SK-N-MC (cell line): Measurements from ENCODE around the gene XRCC1.

Experiments
- DNase-seq: peaks from one replicate; pipeline ENCODE4 v3.0.0-alpha.2; 2011; ENCODE audit warnings: low read depth, low spot score
- H3K27ac ChIP-seq: fragments of 200-600 bp; sonication (generic); 2 replicates; pipeline ENCODE4 v1.5.1; 2016; ENCODE audit warnings: mixed run types
- H3K36me3 ChIP-seq: fragments of 200-600 bp; sonication (generic); 2 replicates; pipeline ENCODE4 v1.6.1; 2017; ENCODE audit warnings: antibody characterized with exemption, low read length, mixed read lengths; ENCODE audit not compliant: insufficient read depth
- H3K4me3 ChIP-seq: fragments of 200-600 bp; sonication (generic); 2 replicates; pipeline ENCODE4 v1.5.1; 2016
- H3K9ac ChIP-seq: fragments of 200-600 bp; sonication (generic); 2 replicates; pipeline ENCODE4 v1.8.0; 2017; ENCODE audit warnings: mixed run types, mixed read lengths; ENCODE audit not compliant: insufficient read length
- H3K9me3 ChIP-seq: fragments of 200-600 bp; sonication (generic); 2 replicates; pipeline ENCODE4 v1.6.1; 2017; ENCODE audit warnings: low read depth, mild to moderate bottlenecking, antibody characterized with exemption, low read length, moderate library complexity, mixed read lengths
- EZH2 ChIP-seq: fragments of 200-600 bp; sonication (generic); IDR thresholded peaks from one replicate; pipeline ENCODE4 v1.6.1; 2017; ENCODE audit warnings: antibody characterized with exemption
- FOXP2 ChIP-seq: optimal IDR thresholded peaks from 2 replicates; pipeline ENCODE3; 2011; ENCODE audit warnings: mild to moderate bottlenecking, moderate library complexity; ENCODE audit not compliant: insufficient read depth; ENCODE audit errors: extremely low read length, control extremely low read depth
- POLR2AphosphoS5 ChIP-seq: IDR thresholded peaks from 2 replicates; pipeline ENCODE4 v1.6.1; 2012; ENCODE audit warnings: mild to moderate bottlenecking, low read depth, low read length, borderline replicate concordance

XRCC1 gene

DNA sequence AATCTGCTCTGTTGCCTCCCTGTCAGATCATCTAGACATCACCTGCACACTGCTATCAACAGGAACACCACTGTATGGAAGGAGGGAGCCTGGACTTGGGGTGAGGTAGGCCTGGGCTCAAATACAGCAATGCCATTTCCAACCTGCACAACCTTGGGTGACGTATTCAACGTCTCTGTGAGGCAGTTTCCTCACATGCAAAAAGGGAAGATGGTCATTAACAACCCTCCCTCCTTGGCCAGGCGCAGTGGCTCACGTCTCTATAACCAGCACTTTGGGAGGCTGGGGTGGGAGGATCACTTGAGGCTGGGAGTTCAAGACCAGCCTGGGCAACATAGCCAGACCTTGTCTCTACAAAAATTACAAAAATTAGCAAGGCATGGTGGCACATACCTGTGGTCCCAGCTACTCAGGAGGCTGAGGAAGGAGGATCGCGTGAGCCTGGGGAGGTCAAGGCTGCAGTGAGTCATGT is 13.1 kb downstream of the XRCC1 start:
- Histone ChIP-seq H3K4me3 (0 out of 2 replicates have a peak overlapping the region, but pooled peaks have one; percentile 28), H3K36me3 (peaks cover 16% of the 10 kb centered on the region; the same call in 1 of the 2 replicates), H3K9ac (no peak overlapping the region), H3K9me3 (no peaks in the 10 kb centered on the region), H3K27ac (peak overlapping the region; percentile 62; the same call in 1 of the 2 replicates)
- TF ChIP-seq FOXP2 (no peak), POLR2AphosphoS5 (no peak), EZH2 (no peak)
- no peak for DNase-seq

- Histone ChIP-seq H3K36me3 (peaks cover 16% of the 10 kb centered on the region; the same call in 1 of the 2 replicates), H3K9me3 (no peaks in the 10 kb centered on the region), H3K27ac (no peak overlapping the region), H3K4me3 (no peak overlapping the region), H3K9ac (no peak overlapping the region)
- TF ChIP-seq FOXP2 (no peak), EZH2 (no peak), POLR2AphosphoS5 (no peak)
- no peak for DNase-seq
Observed at GRCh38 chr19:43561139-43561970, 14.0 kb downstream of the XRCC1 start.

DNA sequence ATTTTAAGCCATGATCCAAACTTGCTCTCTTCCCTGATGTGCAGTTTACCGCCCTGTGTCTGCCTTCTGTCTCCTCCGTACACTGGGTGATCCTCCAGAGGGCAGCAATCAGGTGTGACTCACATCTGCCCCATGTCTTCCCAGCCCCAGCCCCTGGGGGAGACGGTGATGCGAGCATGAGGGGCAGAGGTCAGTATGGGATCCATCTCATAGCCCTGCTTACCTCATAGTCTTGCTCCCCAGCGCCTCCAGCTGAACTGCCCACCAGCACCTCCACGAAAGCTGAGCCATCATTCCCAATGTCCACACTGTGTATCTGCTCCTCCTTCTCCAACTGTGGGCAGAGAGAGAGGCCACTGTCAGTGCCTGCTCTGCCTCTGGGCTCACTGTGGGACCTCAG is 14.6 kb downstream of the XRCC1 start:
- Histone ChIP-seq H3K4me3 (no peak overlapping the region), H3K27ac (no peak overlapping the region), H3K36me3 (peaks cover 16% of the 10 kb centered on the region; the same call in 1 of the 2 replicates), H3K9me3 (no peaks in the 10 kb centered on the region), H3K9ac (no peak overlapping the region)
- TF ChIP-seq FOXP2 (no peak), EZH2 (no peak), POLR2AphosphoS5 (no peak)
- no peak for DNase-seq

GRCh38 chr19:43555185-43555770 is 20.0 kb downstream of the XRCC1 start:
- Histone ChIP-seq H3K9me3 (no peaks in the 10 kb centered on the region), H3K27ac (no peak overlapping the region), H3K4me3 (no peak overlapping the region), H3K9ac (no peak overlapping the region), H3K36me3 (peaks cover 27% of the 10 kb centered on the region; the same call in 1 of the 2 replicates)
- TF ChIP-seq EZH2 (no peak), POLR2AphosphoS5 (no peak), FOXP2 (no peak)
- DNase-seq, result no peak

DNA sequence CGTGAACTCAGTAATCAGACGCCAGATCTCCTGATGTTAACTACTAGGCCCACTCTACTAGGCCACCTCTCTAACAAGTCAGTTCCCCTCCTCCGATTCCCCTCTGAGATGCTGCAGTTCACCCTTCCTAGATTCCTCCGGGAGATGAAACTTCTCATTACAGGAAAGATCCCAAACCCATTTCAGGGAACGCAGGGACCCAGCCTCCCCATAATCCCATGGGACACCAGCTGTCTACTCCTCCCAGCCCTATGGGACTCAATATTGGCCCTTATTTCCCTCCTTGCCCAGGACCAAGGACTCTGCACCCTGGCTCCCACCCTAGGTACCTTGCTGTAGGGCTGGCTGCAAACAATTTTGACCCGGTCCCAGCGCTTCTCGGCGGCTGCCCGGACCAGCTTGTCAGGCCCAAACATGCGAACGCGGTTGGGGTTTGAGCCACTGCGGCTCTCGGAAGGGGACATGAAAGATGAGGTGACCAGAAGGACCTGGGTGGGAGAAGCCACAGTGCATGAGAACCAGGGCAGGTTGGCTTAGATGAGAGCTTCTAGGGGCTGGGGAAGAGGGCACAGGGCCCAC is 20.9 kb downstream of the XRCC1 start:
- H3K27ac ChIP-seq, result no peak overlapping the region
- no peaks in the 10 kb centered on the region for H3K9me3 ChIP-seq
- no peak for DNase-seq
- no peak overlapping the region for H3K4me3 ChIP-seq
- peaks cover 32% of the 10 kb centered on the region; the same call in 1 of the 2 replicates for H3K36me3 ChIP-seq
- TF ChIP-seq FOXP2 (no peak), EZH2 (no peak), POLR2AphosphoS5 (no peak)
- no peak overlapping the region for H3K9ac ChIP-seq

- Histone ChIP-seq H3K4me3 (no peak overlapping the region), H3K27ac (no peak overlapping the region), H3K9ac (no peak overlapping the region), H3K36me3 (peaks cover 32% of the 10 kb centered on the region; the same call in 1 of the 2 replicates), H3K9me3 (no peaks in the 10 kb centered on the region)
- no peak for TF ChIP-seq EZH2
- no peak for TF ChIP-seq POLR2AphosphoS5
- TF ChIP-seq FOXP2, result no peak
- no peak for DNase-seq
Observed at GRCh38 chr19:43553656-43554055, 21.7 kb downstream of the XRCC1 start.

- no peak for DNase-seq
- Histone ChIP-seq H3K9me3 (no peaks in the 10 kb centered on the region), H3K9ac (no peak overlapping the region), H3K36me3 (peaks cover 29% of the 10 kb centered on the region; the same call in 1 of the 2 replicates), H3K4me3 (no peak overlapping the region), H3K27ac (no peak overlapping the region)
- TF ChIP-seq POLR2AphosphoS5, result no peak
- no peak for TF ChIP-seq FOXP2
- TF ChIP-seq EZH2, result no peak
Observed at GRCh38 chr19:43552616-43553015, 22.7 kb downstream of the XRCC1 start.

GRCh38 chr19:43552198-43552450 is 23.2 kb downstream of the XRCC1 start:
- H3K9ac ChIP-seq, result no peak overlapping the region
- H3K9me3 ChIP-seq, result no peaks in the 10 kb centered on the region
- H3K27ac ChIP-seq, result no peak overlapping the region
- no peak for DNase-seq
- H3K4me3 ChIP-seq, result no peak overlapping the region
- TF ChIP-seq EZH2, result no peak
- no peak for TF ChIP-seq FOXP2
- TF ChIP-seq POLR2AphosphoS5, result no peak
- H3K36me3 ChIP-seq, result peaks cover 29% of the 10 kb centered on the region; the same call in 1 of the 2 replicates
